Tibial nerve (tissue), 4 donors: Measurements from ENCODE around the gene SHLD2.
"Not testable (repeated sequence)": the region's sequence is repeated elsewhere in the genome, so short reads cannot be mapped to it uniquely, and the experiment has no call there.

Source experiments
- EP300 ChIP-seq, 2 donors: sonication (generic); formaldehyde crosslinking; IDR thresholded peaks; one replicate each; pipeline ENCODE4 v1.6.1; 2017; ENCODE audit warnings: antibody characterized with exemption in 2 of 2, mild to moderate bottlenecking in 1 of 2
- POLR2A ChIP-seq, 2 donors: fragments of 450-650 bp; IDR thresholded peaks; one replicate each; pipeline ENCODE4 v1.6.1; 2017; ENCODE audit warnings: antibody characterized with exemption in 2 of 2, mild to moderate bottlenecking in 2 of 2, moderate library complexity in 2 of 2
- TF ChIP-seq, protein P1 (sequence below), 5 experiments: fragments of 200-600 bp in 3 of 5; fragments of 450-650 bp in 2 of 5; sonication (generic) in 3 of 5; IDR thresholded peaks; one replicate each; pipeline ENCODE4 v1.5.1; 2016 to 2019; ENCODE audit warnings: antibody characterized with exemption in 5 of 5, mild to moderate bottlenecking in 3 of 5, moderate library complexity in 2 of 5

DNA sequence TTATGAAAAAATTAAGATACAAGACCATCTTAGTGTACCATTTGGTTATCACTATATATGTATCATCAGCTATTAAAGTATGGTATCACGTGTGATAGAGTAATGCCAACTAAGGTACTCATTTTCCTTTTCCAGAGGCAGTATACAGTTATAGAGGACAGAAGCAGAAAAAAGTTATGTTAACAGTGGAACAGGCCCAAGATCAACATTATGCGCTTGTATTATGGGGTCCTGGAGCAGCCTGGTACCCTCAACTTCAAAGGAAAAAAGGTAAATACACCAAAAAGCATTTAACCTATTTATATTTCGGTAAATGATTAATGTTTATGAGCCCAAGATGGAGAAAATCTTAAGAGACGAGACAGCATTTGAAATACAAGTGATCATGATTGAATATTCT lies 75.7 kb downstream of the SHLD2 start:
- TF ChIP-seq, protein P1, sequence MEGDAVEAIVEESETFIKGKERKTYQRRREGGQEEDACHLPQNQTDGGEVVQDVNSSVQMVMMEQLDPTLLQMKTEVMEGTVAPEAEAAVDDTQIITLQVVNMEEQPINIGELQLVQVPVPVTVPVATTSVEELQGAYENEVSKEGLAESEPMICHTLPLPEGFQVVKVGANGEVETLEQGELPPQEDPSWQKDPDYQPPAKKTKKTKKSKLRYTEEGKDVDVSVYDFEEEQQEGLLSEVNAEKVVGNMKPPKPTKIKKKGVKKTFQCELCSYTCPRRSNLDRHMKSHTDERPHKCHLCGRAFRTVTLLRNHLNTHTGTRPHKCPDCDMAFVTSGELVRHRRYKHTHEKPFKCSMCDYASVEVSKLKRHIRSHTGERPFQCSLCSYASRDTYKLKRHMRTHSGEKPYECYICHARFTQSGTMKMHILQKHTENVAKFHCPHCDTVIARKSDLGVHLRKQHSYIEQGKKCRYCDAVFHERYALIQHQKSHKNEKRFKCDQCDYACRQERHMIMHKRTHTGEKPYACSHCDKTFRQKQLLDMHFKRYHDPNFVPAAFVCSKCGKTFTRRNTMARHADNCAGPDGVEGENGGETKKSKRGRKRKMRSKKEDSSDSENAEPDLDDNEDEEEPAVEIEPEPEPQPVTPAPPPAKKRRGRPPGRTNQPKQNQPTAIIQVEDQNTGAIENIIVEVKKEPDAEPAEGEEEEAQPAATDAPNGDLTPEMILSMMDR (IDR thresholded peaks at IDR 0.05) = not testable (repeated sequence)
- TF ChIP-seq POLR2A, EP300 (IDR thresholded peaks at IDR 0.05): not testable (repeated sequence)
